HepG2 (cell line): ENCODE data around the gene ACP7. TPM values are rescaled to one million over a fixed set of nuclear protein-coding genes. Genes with fewer than 3 reads are reported as not detected.
A peak's percentile ranks its signal among the peaks of the same experiment; 100 is the strongest.

Experiments
- DMAP1 ChIP-seq: IDR thresholded peaks from 2 replicates; pipeline ENCODE4 v1.6.1; 2016
- JUND ChIP-seq: sonication (generic); formaldehyde crosslinking; IDR thresholded peaks from 2 replicates; pipeline ENCODE4 v1.8.0; 2022; ENCODE audit warnings: mild to moderate bottlenecking, missing genetic modification reagents
- KLF16 ChIP-seq, 2 experiments: sonication (generic) in 1 of 2; formaldehyde crosslinking in 1 of 2; IDR thresholded peaks; 2 replicates each; pipeline versions ENCODE4 v1.6.1 to v1.8.0; 2016 to 2023; ENCODE audit warnings: missing genetic modification reagents in 2 of 2, missing compliant biosample characterization in 1 of 2
- MAF1 ChIP-seq: sonication (generic); formaldehyde crosslinking; IDR thresholded peaks from 2 replicates; pipeline ENCODE4 v1.5.0; 2020; ENCODE audit warnings: missing genetic modification reagents, borderline replicate concordance
- SP5 ChIP-seq: IDR thresholded peaks from 2 replicates; pipeline ENCODE4 v1.6.1; 2016; ENCODE audit warnings: low read depth, borderline replicate concordance
- SRY ChIP-seq: sonication (generic); formaldehyde crosslinking; IDR thresholded peaks from 2 replicates; pipeline ENCODE4 v1.8.0; 2022; ENCODE audit warnings: mild to moderate bottlenecking, missing genetic modification reagents
- TAF15 ChIP-seq: fragments of 200-400 bp; formaldehyde crosslinking; IDR thresholded peaks from one replicate; pipeline ENCODE4 v1.6.1; 2018; ENCODE audit warnings: mild to moderate bottlenecking, low read depth, low read length; ENCODE audit not compliant: poor library complexity, severe bottlenecking
- XRCC5 ChIP-seq: fragments of 200-400 bp; formaldehyde crosslinking; optimal IDR thresholded peaks from 2 replicates; pipeline ENCODE3; 2017; ENCODE audit warnings: mild to moderate bottlenecking, low read length
- ZFP36L1 ChIP-seq: sonication (generic); formaldehyde crosslinking; IDR thresholded peaks from 2 replicates; pipeline ENCODE4 v1.8.0; 2022; ENCODE audit warnings: mild to moderate bottlenecking, missing genetic modification reagents, moderate library complexity
- ZNF672 ChIP-seq: sonication (generic); formaldehyde crosslinking; IDR thresholded peaks from 2 replicates; pipeline ENCODE4 v1.8.1; 2022; ENCODE audit warnings: missing genetic modification reagents
- ZNF746 ChIP-seq: sonication (generic); formaldehyde crosslinking; IDR thresholded peaks from 2 replicates; pipeline ENCODE4 v1.8.0; 2022; ENCODE audit warnings: mild to moderate bottlenecking, missing genetic modification reagents
- polyA plus RNA-seq, 8 experiments: library from polyadenylated mRNA; depleted of rRNA in 3 of 8; stranded (reverse) in 7 of 8; unstranded in 1 of 8; fragments of >200 nt; fragmentation: Illumina TruSeq in 4 of 8; extraction: Trizol in 4 of 8; gene quantifications; 2 replicates each; pipeline versions ENCODE4 v1.2.1 to v1.2.3, GENCODE V29; 2011 to 2016; ENCODE audit warnings: low read depth in 4 of 8, missing spikeins in 1 of 8, mixed read lengths in 1 of 8; ENCODE audit not compliant: insufficient read depth in 1 of 8
- total RNA-seq, 5 experiments: library from RNA; depleted of rRNA; stranded (reverse); fragments of >200 nt; fragmentation: Illumina TruSeq; extraction: Trizol; gene quantifications; 2 replicates each; pipeline ENCODE4 v1.2.3, GENCODE V29; 2016; ENCODE audit warnings: low read depth in 1 of 5
- TF ChIP-seq, protein P1 (sequence below): IDR thresholded peaks from 2 replicates; pipeline ENCODE4 v1.6.1; 2018; ENCODE audit warnings: missing genetic modification reagents, mild to moderate bottlenecking, missing compliant biosample characterization
- TF ChIP-seq, protein P2 (sequence below): sonication (generic); formaldehyde crosslinking; IDR thresholded peaks from 2 replicates; pipeline ENCODE4 v1.8.1; 2023; ENCODE audit warnings: missing genetic modification reagents, mild to moderate bottlenecking, borderline replicate concordance
- TF ChIP-seq, protein P3 (sequence below): IDR thresholded peaks from 2 replicates; pipeline ENCODE4 v1.6.1; 2016
- TF ChIP-seq, protein P4 (sequence below): sonication (generic); formaldehyde crosslinking; IDR thresholded peaks from 2 replicates; pipeline ENCODE4 v1.4.0; 2020; ENCODE audit warnings: mild to moderate bottlenecking, missing genetic modification reagents
- TF ChIP-seq, protein P5 (sequence below): sonication (generic); formaldehyde crosslinking; IDR thresholded peaks from 2 replicates; pipeline ENCODE4 v1.5.0; 2020; ENCODE audit warnings: mild to moderate bottlenecking, missing genetic modification reagents, borderline replicate concordance
- TF ChIP-seq, protein P6 (sequence below): sonication (generic); formaldehyde crosslinking; IDR thresholded peaks from 2 replicates; pipeline ENCODE4 v1.5.1; 2020; ENCODE audit warnings: mild to moderate bottlenecking, missing genetic modification reagents, moderate library complexity

The ACP7 gene
- total and polyA plus RNA-seq, 2 of the 13 experiments (the other 11 are each of a cell fraction or from before 2014, with no cell fraction given) = not detected

DNA sequence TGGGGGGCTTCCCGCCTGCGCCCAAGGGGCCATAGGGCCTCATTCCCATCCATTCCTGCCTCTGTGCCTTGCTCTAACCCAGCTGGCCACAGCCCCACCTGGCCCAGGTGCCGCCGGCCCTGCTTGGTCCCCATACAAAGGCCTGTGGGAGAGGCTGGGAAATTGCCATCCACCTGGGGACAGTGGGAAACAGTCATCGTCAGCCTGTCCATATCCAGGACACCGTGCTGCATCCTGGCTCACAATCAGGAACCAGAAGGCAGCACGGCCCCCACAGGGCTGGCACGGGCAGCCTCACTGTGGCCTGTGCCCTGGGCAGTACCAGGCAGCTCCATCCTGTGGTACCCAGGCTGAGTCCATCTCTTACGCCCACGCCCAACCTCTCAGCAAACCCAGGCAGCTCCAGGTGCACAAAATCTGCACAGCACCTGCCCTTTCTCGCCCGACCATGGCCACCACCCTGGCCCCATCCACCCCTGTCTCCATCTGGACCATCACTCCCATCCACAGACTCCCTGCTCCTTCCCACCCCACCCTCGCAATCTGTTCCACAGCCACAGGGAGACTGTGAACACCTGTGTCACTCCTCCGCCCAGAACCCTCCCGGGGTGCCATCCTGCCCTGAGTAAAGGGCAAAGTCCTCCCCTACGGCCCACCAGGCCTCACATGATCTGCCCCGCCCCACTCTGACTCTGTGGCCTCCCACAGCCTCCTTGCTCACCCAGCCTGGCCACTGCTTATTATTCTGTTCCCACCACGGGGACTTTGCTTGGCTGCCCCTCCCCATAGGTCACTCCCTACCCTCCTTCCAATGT, 30.7 kb upstream of the ACP7 start (continued):
- TF ChIP-seq, protein P1, sequence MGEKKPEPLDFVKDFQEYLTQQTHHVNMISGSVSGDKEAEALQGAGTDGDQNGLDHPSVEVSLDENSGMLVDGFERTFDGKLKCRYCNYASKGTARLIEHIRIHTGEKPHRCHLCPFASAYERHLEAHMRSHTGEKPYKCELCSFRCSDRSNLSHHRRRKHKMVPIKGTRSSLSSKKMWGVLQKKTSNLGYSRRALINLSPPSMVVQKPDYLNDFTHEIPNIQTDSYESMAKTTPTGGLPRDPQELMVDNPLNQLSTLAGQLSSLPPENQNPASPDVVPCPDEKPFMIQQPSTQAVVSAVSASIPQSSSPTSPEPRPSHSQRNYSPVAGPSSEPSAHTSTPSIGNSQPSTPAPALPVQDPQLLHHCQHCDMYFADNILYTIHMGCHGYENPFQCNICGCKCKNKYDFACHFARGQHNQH (CRISPR knock-in tag) = 0 out of 2 replicates have a peak, but pooled peaks have one; percentile 18
- no peak for TF ChIP-seq ZNF672 (CRISPR knock-in tag)
- no peak for TF ChIP-seq TAF15
- TF ChIP-seq, protein P2, sequence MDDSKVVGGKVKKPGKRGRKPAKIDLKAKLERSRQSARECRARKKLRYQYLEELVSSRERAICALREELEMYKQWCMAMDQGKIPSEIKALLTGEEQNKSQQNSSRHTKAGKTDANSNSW (CRISPR knock-in tag) = no peak
- TF ChIP-seq ZFP36L1 (CRISPR knock-in tag) = peak; percentile 32; the same call in 1 of the 2 replicates
- TF ChIP-seq, protein P3, sequence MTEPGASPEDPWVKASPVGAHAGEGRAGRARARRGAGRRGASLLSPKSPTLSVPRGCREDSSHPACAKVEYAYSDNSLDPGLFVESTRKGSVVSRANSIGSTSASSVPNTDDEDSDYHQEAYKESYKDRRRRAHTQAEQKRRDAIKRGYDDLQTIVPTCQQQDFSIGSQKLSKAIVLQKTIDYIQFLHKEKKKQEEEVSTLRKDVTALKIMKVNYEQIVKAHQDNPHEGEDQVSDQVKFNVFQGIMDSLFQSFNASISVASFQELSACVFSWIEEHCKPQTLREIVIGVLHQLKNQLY (CRISPR knock-in tag) = peak; percentile 84
- TF ChIP-seq, protein P4, sequence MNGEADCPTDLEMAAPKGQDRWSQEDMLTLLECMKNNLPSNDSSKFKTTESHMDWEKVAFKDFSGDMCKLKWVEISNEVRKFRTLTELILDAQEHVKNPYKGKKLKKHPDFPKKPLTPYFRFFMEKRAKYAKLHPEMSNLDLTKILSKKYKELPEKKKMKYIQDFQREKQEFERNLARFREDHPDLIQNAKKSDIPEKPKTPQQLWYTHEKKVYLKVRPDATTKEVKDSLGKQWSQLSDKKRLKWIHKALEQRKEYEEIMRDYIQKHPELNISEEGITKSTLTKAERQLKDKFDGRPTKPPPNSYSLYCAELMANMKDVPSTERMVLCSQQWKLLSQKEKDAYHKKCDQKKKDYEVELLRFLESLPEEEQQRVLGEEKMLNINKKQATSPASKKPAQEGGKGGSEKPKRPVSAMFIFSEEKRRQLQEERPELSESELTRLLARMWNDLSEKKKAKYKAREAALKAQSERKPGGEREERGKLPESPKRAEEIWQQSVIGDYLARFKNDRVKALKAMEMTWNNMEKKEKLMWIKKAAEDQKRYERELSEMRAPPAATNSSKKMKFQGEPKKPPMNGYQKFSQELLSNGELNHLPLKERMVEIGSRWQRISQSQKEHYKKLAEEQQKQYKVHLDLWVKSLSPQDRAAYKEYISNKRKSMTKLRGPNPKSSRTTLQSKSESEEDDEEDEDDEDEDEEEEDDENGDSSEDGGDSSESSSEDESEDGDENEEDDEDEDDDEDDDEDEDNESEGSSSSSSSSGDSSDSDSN (CRISPR knock-in tag) = peak; percentile 26; the same call in 1 of the 2 replicates
- TF ChIP-seq SRY (CRISPR knock-in tag) = no peak
- TF ChIP-seq, protein P5, sequence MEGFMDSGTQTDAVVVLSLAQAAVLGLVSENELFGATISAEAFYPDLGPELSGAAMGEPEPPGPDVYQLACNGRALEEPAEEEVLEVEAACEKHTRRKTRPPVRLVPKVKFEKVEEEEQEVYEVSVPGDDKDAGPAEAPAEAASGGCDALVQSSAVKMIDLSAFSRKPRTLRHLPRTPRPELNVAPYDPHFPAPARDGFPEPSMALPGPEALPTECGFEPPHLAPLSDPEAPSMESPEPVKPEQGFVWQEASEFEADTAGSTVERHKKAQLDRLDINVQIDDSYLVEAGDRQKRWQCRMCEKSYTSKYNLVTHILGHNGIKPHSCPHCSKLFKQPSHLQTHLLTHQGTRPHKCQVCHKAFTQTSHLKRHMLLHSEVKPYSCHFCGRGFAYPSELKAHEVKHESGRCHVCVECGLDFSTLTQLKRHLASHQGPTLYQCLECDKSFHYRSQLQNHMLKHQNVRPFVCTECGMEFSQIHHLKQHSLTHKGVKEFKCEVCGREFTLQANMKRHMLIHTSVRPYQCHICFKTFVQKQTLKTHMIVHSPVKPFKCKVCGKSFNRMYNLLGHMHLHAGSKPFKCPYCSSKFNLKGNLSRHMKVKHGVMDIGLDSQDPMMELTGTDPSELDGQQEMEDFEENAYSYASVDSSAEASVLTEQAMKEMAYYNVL (CRISPR knock-in tag) = no peak
- no peak for TF ChIP-seq DMAP1 (CRISPR knock-in tag)
- TF ChIP-seq XRCC5 = peak; percentile 16
- TF ChIP-seq SP5 (CRISPR knock-in tag) = peak; percentile 97
- TF ChIP-seq ZNF746 (CRISPR knock-in tag) = no peak; the same call in 1 of the 2 replicates
- TF ChIP-seq, protein P6, sequence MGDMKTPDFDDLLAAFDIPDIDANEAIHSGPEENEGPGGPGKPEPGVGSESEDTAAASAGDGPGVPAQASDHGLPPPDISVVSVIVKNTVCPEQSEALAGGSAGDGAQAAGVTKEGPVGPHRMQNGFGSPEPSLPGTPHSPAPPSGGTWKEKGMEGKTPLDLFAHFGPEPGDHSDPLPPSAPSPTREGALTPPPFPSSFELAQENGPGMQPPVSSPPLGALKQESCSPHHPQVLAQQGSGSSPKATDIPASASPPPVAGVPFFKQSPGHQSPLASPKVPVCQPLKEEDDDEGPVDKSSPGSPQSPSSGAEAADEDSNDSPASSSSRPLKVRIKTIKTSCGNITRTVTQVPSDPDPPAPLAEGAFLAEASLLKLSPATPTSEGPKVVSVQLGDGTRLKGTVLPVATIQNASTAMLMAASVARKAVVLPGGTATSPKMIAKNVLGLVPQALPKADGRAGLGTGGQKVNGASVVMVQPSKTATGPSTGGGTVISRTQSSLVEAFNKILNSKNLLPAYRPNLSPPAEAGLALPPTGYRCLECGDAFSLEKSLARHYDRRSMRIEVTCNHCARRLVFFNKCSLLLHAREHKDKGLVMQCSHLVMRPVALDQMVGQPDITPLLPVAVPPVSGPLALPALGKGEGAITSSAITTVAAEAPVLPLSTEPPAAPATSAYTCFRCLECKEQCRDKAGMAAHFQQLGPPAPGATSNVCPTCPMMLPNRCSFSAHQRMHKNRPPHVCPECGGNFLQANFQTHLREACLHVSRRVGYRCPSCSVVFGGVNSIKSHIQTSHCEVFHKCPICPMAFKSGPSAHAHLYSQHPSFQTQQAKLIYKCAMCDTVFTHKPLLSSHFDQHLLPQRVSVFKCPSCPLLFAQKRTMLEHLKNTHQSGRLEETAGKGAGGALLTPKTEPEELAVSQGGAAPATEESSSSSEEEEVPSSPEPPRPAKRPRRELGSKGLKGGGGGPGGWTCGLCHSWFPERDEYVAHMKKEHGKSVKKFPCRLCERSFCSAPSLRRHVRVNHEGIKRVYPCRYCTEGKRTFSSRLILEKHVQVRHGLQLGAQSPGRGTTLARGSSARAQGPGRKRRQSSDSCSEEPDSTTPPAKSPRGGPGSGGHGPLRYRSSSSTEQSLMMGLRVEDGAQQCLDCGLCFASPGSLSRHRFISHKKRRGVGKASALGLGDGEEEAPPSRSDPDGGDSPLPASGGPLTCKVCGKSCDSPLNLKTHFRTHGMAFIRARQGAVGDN (CRISPR knock-in tag) = peak; percentile 57
- no peak for TF ChIP-seq KLF16 (CRISPR knock-in tag; IDR thresholded peaks at IDR 0.05)
- TF ChIP-seq MAF1 = no peak
- no peak for TF ChIP-seq JUND (CRISPR knock-in tag)
